ENCODE data around the gene PPARD.

Gene PPARD

DNA sequence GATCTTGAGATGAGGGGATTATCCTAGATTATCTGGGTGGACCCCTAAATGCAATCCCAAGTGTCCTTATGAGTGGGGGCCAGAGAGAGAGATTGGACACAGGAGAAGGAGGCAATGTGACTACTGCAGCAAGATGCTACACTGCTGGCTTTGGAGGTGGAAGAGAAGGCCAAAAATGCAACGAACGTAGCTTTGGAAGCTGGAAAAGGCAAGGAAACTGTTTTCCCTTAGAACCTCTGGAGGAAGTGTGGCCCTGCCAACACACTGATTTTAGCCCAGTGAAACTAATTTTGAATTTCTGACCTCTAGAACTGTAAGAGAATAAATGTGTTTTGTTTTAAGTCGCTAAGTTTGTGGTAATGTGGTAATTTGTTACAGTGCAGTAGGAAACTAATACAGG lies 15.7 kb downstream of the PPARD start:
- FAIRE-seq: no peak

DNA sequence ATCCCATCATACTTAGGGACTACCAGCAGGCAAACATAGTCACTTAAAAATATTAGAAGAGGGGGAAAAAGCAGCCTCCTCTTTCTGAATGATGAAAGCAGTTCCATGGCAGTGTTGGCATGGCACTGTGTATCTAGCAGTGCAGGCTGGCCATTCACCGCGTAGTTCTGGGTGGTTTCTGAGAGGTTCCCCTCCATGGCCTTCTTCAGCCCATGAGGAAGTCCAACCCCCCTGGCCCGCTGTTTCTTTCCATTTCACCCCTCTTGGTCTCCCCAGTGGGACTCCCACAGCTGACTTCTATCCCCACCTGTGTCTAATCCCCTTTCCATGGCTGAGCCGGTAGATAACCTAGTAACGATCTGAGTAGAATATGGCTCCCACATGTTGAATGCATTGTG lies 17.0 kb downstream of the PPARD start:
- FAIRE-seq: no peak

DNA sequence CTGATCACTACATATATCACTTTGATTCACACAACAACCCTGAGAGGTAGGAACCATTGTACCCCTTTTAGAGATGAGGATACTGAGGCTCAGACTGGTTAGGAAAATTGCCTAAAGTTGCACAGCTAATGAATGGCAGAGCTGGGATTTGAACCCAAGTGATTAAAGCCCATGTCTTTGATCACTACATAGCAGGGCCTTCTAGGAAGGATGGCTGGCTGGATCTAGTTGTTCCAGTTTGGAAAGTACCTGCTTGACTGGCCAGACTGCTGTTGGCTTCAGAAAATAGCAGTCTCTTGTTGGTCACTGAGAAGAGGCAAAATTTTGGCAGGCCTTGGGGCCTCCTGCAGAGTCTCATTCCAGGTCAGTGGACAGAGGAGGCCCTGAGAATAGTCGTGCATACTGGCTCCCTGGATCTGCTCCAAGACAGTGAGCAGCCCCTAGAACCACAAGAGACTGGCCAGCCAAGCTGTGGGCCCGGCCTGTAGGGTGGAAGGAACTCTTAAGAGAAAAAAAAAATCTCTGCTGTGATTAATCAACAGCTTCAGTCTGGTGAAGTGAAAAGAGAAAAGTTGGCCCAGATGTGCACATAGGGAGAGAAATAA lies 17.5 kb downstream of the PPARD start:
- no peak for FAIRE-seq

DNA sequence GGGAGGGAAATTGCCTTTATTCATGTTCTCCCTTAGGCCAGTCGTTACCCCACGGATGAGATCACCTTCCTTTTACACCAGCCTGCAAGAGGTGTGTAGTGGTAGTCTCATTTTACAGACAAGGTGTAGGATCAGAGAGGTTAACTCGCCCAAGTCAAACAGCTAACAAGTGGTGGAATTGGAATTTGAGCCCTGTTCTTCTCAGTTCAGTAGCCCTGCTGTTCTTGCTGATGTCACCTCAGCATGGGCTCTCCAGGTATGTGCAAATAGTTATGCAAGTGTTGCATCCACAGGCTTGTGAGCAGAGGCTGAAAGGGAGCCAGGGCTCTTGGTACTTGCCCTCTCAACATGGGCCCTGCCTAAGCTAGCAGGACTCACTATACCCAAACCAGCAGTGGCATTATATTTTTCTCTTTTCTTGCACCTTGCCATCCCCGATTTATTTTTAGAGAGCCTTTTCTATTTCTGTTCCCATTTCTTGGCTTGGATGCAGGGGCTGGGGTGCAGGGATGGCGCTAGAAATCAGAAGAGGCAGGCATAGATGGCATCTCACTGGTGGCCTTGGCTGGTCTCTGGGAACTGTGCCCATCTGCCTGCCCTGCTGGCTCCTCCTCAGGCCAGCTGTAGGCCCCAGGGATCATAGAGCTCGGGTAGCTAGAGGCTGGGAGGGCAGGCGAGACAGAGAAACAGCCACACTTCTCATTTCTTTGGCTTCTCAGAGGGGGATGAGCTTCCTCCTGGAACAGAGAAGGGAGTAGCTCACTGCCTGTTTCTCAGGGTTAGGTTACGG lies 18.2 kb downstream of the PPARD start:
- no peak for FAIRE-seq

DNA sequence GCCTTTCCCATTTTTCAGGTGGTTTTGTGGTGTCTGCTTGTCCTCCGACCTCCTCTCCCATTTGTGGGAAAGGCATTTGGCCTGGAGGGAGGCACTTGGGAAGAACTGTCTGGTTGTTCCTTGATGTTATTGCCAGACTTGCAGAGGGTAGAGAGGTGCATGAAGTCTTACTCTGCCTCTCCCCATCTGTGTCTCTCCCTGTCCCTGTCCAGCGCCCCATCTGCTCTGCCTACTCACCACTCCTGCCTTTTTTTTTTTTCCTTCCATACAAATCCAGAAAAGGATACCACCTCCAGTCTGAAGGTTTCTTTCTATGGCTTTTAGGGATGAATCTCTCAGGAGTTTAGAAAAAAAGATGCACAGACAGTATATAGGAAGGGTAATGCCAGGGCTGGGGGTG lies 19.8 kb downstream of the PPARD start:
- FAIRE-seq: no peak

DNA sequence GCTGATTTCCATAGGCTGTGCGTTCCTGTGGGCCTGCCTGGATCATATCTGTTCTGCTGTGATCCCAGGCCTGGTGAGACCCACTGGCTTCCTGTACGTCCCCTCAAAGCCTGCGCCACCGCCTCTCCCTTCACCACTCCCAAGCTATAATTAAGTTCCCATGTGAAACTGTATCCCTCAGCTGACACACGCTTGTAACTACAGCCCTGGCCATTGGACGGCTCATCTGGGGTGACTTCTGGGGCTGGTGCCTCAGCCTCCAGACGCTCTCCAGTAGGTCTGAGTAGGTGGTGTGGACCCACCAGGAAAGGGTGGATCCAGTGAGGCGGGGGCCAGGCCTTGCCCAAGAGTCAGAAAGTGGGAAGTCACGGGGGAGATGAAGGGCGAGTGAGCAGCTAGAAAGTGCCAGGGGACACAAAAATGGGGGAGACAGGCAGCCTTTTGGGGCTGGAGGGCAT lies 21.0 kb downstream of the PPARD start:
- no peak for FAIRE-seq

DNA sequence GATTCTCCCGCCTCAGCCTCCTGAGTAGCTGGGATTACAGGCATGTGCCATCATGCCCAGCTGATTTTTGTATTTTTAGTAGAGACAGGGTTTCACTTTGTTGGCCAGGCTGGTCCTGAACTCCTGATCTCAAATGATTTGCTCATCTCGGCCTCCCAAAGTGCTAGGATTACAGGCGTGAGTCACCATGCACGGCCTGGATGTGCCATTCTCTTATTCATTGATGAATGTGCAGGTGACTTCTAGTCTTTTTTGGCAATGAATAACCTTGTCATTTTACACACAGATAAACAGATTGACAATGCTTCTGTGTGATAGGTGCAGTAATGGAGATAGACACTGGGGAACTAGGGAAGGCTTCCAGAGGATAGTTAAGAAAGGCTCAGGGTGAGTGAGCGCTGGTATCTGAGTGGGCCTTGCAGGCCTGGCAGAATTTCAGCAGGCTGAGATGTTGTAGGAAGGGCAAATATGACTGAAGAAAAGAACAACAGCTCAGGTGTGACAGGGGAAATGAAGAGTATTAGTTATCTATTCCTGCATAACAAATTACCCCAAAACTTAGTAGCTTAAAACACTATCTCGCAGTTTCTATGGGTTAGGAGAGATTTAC lies 23.3 kb downstream of the PPARD start:
- no peak for FAIRE-seq

DNA sequence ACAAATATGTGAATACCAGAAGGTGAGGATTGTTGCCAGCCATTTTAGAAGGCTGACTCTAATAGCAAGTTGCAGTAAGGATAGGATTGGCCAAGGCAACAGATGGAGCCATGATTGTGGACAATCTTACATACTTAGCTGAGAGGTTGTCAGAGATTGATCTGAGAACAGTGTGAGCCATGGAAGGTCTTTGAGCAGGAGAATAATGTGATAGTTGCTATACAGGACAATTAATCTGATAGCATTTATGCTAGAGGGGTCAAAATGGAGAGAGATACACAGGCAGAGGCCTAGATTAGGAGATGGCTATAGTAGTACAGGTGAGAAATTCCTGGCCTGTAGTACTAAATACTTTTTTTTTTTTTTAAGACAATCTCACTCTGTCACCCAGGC lies 23.8 kb downstream of the PPARD start:
- FAIRE-seq: no peak

DNA sequence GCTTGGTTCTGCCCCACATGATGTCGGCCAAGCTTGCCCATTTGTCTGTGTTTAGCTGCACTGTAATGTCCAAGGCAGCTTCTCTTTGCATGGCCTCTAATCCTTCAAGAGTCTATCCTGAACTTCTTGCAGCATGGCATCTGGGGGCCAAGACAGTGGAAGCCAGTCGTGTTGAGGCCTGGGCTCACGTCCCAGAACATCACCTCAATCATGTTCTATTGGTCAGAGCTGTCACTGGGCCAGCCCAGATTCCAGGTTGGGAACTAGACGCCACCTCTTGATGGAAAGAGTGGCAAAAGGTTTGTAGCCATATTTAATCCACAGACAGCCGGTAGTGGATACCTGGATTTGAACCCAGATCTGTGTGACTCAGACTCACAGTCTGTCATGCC lies 25.3 kb downstream of the PPARD start:
- no peak for FAIRE-seq

DNA sequence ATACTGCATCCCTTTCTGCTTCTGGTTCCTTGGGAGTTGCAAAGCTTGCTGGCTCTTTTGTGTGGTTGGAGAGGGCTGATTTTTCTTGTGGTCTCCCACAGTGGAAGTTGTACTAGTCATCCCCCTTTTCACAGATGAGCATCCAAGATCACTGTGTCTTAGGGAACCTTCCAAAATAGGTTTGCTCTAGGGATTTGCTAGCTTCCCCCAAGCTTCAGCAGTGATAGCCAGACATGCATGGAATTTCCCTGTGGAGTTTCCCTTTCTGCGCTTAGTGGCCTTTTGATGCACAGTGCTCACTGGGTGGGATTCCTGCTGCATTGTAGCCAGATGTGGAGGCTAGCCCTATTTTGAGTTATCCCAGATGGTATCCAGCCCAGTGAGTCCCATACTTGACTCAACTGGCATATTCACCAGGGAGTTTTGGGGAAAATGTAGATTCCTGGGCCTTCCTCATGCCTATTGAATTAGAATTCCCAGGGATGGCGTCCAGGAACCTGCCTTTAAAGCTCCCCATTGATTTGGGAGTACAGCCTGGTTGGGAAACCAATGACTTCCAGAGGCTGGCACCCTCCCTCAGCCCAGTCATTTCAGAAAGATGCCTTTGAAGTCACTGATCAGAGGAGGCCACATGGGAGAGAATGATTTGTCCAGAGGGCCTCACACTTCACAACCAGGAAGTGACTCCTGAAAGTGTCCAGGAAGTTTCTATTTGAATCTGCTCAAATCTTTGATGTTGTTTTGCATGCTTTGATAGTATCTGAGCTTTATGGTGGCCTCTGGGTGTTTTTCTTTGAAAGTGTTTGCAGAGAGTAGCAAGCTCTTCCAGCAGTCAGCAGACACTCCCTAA lies 25.9 kb downstream of the PPARD start:
- FAIRE-seq: no peak

DNA sequence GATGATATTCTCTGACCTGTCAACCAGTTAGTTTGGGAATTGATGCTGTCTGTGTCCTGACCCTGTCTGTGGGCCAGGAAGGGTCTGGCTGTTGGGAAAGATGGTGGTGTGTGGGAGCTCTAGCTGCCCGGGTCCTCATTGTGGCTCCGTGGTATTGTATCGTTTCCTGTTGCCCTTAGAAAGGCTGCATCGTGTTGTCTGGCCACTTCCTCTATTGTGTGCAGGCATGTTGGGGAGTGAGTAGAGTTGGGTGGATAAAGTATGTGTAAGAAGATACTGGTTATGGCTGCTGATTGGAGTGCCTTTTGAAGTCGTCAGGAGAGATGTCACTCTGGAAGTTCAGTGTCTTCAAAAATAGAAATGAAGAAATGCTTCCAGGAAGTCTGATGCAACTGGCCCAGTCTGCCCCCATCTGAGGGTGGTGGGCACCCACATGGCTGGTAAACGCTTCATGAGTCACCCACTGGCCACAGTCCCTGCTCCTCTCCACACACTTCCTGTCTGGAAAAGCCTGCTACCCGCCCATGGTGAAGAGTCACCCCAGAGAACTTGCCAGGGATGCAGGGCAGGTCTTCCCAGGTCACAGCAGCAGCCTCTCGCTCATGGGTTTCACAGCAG lies 27.9 kb downstream of the PPARD start:
- FAIRE-seq: no peak

DNA sequence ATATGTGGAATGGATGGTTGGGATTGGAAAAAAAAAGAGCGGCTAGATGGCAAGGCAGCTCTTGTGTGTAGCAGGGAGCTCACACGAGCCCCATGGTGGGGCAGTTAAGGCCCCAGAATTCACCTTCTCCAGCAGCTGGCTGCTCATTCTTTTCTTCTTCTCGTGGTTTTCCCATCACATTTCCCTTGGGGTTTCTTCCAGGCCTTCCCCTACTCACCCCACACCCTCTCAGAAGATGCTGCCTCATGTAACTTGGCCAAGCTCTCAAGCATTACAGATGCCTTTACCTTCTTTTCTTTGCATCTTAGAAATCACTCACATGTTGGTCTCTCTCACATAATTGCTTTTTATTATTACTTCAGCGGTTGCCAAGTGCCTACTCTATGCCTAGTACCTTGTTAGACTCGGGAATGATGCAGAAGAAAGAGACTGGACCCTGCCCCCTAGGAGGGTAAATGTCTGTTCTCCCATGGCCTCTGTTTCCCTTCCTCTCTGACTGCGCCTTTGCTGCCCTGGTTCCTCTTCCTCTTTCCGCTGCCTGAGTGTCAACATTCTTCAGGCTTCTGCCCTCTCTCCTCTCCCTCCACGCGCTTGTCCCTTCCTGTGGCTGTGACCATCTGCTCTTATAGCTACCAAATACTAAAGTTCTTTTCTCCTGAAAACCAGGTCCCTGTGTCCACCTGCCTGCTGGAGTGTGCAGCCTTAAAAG lies 28.6 kb downstream of the PPARD start:
- FAIRE-seq: no peak

DNA sequence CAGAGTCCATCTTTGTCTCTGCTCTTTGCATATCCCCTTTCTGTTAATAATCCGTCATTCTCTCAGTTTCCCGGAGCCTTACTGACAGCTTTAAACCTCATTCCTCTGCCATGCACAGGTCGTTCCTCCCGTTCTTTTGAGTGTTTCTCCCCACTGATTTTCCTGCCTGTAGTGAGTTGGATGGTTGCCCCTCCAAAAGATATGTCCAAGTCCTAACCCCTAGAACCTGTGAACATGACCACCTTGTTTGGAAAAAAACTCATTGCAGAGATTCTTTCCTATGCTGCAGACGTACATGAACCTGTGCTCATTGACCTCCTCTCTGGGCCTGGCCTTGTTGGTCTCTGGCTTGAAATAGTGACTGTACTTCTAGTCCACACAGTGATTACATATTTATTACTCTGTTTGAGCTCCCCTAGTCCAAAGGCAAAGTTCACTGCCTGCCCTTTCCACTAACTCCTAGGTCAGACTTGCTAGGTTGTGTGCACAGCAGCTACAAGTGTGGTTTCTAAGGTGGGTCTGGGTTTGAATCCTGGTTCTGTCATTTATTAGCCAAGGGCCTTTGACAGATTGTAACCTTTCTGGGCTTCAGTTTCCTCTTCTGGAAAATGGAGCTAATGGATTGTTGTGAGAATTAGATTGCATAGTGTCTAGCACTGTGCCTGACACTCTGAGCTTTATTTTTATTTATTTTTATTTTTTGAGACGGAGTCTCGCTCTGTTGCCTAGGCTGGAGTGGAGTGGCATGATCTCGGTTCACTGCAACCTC lies 29.3 kb downstream of the PPARD start:
- FAIRE-seq: no peak

DNA sequence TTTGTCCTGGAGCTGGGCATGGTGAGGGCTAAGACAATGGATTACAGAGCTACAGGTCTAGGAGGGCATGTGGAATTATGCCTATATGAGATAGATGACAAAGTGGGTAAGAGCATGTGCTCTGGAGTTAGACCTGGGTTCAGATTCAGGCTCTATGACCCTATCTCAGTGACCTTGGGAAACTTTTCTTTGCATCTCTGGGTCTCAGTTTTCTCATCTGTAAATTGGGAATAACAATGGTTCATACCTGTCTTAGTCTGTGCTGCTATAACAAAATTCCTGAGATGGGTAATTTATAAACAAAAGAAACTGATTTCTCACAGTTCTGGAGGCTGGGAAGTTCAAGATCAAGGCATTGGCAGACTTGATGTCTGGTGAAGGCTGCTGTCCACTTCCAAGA lies 30.3 kb downstream of the PPARD start:
- no peak for FAIRE-seq

DNA sequence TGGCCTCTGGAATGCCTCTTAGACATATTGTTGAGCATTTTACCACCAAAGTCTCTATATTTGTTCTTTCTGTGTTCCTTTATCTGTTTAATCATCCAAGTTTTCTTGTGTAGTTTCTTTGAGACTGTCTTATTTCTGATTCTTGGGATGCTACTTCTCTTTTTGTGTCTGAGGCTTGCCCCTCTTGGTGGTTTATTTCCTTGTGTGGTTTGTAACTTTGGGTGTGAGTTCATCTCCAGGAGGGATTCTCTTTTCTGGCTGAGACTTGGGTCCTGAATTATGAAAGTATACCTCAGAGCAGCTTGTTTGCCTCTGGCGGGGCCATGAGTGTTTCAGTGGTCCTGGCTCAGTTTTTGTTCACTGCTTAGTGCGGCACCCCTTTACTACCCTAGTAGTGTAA lies 33.9 kb downstream of the PPARD start:
- no peak for FAIRE-seq

DNA sequence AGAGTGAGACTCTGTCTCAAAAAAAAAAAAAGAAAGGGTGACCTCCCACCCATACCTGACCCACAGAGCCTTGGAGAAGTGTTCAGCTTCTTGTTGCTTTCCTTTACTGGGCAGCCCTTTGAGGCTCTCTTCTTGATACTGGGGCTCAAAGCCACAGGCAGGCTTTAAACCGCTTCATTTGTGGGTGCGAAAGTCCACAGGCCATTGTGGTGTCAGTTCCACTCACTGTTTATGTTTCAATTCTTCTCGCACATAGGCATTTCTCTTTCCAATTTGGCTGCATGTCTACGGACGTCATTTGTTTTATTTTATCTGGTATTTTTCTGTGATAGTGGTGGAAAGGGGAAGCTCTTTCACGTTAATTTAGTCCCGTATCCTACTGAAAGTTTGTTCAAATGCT lies 34.6 kb downstream of the PPARD start:
- FAIRE-seq: no peak

DNA sequence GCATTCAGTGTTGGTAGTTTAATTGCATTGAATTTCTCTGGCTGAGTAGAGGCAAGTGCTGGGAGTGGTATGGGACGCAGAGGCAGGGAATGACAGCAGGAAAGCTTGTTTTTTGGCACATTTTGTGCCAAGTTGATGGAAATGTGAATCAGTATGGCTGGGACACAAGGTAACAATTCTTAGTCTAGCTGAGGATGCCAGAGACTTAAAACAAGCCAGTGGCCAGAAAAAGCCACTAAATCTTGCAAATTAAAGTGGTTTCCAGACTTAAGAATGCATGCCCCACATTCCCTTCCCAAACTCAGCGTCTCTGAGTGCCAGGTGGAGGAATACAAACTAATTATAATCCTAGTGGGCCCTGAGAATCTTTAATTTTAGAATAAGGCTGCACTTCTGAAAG lies 35.9 kb downstream of the PPARD start:
- FAIRE-seq: no peak

DNA sequence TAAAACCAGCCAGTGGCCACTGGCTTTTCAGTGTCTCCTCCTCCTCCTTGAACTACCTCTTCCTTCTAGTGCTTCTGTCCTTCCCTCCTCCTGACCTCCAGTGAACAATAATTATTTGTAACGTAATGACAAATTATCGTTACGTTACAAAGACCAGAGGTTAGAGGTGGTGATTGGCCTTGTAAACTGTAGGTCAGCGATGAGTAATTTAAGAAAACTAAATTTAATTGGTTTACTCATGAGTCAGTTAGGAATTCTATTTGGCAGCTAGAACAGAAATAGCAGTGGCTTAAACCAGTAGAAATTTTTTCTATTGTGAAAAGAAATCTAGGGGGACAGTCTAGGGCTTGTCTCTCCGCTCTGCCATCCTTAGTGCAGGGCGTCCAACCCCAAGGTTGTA lies 38.8 kb downstream of the PPARD start:
- FAIRE-seq: no peak

DNA sequence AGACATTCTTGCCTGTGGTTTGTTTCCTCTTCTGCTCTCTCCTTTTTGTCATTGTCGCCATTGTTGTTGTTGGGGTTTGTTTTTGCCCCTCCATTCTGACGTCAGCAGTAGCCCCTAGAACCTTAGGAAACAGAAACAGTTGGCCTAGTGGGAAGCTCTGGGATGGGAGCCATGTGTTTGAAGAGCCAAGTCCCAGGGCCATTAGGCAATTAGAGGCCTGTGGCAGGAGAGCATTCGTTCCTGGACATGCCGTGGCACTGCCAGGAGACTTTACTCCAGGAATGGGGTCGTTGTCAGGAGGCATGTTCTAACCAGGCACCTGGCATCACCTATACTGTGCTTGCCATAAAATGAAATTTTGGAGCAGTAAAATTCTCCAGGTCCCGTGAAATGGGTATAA lies 39.7 kb downstream of the PPARD start:
- no peak for FAIRE-seq

DNA sequence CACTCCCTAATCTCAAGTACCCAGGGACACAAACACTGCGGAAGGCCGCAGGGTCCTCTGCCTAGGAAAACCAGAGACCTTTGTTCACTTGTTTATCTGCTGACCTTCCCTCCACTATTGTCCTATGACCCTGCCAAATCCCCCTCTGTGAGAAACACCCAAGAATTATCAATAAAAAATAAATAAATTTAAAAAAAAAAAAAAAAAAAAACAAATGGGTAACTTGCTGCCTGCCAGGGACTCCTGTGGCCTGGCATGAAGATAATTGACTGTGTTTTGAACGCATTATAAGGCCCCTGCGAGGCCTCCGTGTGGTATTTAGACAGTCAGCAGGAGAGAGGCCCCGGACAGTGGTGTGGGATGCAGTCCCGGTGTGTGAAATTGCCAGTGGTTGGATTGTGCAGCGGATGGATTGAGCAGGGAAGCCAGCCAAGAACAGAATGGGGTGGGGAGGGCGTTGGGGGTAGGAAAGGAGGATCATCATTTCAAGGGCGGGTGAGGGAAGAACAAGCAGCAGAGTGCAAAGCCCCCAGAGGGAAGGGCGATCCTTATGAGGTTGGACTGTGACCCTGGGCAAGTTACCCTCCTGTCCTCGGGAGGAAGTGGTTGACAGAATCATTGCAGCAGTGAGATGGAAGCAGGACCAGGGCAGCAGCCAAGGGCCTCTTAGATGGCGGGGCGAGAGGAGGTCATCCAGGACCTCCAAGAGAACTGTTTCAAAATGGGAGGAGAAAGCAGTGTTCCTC lies 43.3 kb downstream of the PPARD start:
- FAIRE-seq: no peak

DNA sequence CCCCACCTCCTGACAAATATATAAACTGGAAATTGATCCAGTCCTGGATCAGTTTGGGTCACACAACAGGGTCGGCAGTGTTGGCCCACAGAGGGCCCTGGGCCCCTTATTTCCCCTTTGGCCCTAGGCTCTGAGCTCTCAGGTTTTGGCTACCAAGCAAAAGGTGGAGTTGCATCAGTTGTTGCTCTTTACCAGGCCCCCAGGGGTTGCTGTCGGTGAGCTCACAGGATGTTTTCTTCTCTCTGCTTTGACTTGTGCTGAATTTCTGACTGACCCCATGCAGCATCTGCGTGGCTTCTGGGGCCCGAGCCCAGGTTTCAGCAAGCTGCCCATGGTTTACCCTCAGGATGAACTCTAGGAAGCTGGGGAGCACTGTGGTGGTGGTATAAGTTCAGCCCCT lies 44.6 kb downstream of the PPARD start:
- FAIRE-seq: no peak

Data from islet of Langerhans (tissue), 1 donor.